GM13977 (cell line): ENCODE results near the gene NUP133.

Source experiments
- DNase-seq: peaks from one replicate; pipeline ENCODE4 v3.0.0; 2012; ENCODE audit warnings: low spot score
- in situ Hi-C: fragments of 300-500 bp; cut with MboI; formaldehyde crosslinking; loops from one replicate; pipeline ENCODE4 v1.12.0; 2022; ENCODE audit warnings: low sequenced_read_pairs, low pct_unique_long_range_greater_than_20kb, mixed read lengths, inconsistent platforms; ENCODE audit not compliant: unreplicated experiment
- TF ChIP-seq, protein P1 (sequence below): IDR thresholded peaks from 2 replicates; pipeline ENCODE4 v1.5.1; 2012; ENCODE audit warnings: mild to moderate bottlenecking, control low read depth; ENCODE audit not compliant: insufficient read depth; ENCODE audit errors: extremely low read depth, missing control alignments

NUP133 gene

DNA sequence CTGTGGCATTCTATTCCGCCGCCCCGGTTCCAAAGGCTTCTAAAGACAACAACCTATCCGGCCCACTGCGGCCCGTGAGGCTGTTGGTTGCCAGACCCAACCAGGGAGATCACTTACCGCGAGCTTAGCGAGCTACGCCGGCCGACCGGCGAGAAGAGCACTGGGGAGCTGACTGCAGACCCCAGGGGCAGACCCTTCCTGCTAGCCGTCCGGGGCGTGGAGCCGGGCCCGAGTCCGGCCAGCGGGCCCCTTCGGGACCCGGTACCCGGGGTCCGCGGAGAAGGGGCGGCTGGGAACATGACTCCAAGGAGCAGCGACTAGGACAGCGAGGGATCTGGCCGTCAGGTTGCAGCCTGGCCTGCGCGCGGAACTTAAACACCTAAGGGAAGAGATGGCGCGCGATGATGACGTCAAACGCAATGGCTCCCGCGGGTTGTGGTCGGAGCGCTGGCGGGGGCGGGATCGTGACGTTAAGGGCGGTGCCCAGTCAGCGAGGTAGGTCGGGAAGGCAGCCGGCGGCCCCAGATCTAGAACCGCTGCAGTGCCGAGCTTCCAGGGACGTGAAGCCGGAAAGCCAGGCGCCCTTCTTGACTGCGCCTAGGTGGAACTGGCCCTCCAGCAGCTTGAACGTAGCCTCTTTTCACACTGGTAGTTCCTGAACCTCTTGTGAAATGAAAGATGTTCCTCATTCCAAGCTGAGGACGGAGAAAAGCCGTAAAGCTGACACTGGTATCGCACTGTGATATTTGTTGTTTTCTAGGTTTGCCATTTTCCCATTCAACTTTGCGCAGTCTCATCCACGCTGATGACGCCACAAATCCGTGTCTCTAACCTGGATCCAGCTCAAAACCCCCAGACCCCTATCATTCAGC lies at the start of gene NUP133:
Gene NUP133, minus strand, starts transcription at position 391 of the 872 bp plus-strand sequence. Its CDS starts 92 bp downstream, at position 299.
- in situ Hi-C loops = loop anchor here (10.0 kb wide), 1 partner anchor 253 kb away; no protein-coding TSS in a partner anchor
- TF ChIP-seq, protein P1, sequence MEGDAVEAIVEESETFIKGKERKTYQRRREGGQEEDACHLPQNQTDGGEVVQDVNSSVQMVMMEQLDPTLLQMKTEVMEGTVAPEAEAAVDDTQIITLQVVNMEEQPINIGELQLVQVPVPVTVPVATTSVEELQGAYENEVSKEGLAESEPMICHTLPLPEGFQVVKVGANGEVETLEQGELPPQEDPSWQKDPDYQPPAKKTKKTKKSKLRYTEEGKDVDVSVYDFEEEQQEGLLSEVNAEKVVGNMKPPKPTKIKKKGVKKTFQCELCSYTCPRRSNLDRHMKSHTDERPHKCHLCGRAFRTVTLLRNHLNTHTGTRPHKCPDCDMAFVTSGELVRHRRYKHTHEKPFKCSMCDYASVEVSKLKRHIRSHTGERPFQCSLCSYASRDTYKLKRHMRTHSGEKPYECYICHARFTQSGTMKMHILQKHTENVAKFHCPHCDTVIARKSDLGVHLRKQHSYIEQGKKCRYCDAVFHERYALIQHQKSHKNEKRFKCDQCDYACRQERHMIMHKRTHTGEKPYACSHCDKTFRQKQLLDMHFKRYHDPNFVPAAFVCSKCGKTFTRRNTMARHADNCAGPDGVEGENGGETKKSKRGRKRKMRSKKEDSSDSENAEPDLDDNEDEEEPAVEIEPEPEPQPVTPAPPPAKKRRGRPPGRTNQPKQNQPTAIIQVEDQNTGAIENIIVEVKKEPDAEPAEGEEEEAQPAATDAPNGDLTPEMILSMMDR = no peak
- peak; percentile 92 for DNase-seq

DNA sequence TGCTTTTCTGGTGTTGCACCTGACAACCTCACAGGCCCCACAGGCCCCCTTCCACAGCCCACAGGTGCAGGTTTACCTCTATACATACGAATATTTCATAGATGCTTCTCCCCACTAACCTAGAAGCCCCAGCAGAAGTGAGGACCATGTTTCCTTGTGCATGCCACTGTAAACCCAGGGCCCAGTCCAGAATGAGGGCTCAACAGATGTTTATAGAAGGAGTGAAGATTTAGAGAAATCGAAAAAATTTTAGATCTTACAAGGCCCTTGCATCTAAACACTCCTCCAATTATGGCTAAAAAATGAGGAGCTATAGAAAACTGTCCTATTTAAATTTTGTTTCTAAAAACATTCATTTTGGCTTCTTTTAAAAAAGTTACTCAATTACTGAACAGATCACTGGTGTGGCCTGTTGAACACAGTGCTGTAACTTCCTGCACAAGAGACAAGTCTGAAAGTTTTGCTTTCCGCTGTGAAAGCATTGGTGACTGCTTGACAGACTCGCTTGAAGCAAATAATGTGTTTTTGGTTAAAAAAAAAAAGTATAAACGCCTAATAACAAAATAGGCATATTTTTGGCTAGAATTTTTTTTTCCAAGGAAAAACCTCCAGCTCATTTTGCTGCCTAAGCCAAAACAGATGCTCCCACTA lies 49.2 kb upstream of the NUP133 start:
- in situ Hi-C loops = no loop called here
- TF ChIP-seq, protein P1 = no peak
- peak; percentile 69 for DNase-seq

DNA sequence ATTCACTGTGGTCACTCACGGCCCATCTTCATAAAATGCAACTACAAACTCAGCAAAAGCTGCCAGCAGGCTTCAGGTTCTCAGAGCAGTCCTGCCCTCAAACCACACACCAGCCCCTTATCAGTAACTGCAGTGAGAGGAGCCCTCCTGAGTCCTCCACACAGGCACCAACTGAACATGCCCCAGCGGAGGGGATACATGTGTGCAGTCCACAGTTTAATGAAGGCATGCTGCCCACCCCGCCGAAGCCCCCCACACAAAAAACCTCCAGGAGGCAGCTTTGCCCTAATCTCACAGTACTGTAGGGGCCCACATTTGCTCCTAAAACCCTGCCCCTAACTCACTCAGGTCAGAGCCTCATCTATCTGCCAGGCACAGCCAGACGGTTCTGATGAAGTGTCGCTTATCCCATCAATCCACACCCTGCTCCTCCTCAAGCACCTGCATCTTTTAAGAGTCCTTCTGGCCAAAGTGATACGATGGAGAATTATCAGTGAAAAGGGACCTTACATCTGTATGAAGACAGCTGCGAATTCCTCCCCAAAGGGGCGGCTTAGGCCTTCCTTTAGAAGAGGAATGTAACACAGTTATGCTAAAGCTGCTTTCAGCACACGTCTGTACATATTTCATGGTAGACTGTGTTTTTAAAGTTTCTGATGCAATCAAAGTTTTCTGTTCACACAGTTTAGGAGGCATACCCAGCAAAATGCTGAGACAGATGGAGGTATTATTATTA lies 46.9 kb upstream of the NUP133 start:
- TF ChIP-seq, protein P1 = no peak
- DNase-seq = no peak
- in situ Hi-C loops = no loop called here

DNA sequence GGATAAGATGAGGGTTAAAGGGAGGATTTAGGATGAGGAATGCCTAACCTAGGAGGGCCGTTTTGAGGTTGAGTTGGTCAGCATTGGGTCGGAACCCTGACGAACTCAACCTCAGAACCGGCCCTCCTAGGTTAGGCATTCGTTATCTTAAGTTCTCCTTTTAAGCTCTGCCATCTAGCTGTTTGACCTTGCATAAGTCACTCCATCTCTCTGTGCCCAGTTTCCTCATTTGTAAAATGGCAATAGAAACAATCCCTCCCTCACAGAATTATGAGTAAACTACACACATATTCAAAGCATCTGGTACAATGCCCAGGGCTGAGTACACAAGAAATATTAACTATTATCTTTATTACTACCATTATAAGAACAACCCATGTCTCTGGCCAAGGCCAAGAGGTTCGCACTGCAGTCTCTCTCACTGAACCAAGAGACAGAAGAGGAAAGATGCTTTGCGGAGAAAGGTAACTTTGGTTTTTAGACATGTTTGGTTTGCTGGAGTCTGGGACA lies 45.5 kb upstream of the NUP133 start:
- in situ Hi-C loops = no loop called here
- DNase-seq = no peak
- TF ChIP-seq, protein P1 = no peak

DNA sequence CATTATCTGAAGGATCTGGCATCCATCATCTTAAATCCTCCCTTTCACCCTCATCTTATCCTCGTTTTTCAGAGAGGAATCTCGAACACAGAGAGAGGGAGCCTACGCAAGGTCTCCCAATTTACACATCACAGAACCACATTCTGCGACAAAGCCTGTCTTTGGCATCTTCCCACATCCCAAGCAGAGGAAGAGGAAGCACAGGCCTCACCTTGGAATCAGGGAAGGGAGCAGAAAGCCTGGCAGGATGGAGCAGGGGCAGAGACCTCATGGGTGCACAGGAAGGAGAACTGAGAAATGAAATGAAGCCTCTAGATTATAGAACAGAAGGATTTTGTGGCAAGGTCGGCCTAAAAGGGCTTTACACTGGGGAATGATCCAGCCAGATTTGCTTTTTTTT lies 44.6 kb upstream of the NUP133 start:
- DNase-seq = no peak
- TF ChIP-seq, protein P1 = no peak
- in situ Hi-C loops = no loop called here

DNA sequence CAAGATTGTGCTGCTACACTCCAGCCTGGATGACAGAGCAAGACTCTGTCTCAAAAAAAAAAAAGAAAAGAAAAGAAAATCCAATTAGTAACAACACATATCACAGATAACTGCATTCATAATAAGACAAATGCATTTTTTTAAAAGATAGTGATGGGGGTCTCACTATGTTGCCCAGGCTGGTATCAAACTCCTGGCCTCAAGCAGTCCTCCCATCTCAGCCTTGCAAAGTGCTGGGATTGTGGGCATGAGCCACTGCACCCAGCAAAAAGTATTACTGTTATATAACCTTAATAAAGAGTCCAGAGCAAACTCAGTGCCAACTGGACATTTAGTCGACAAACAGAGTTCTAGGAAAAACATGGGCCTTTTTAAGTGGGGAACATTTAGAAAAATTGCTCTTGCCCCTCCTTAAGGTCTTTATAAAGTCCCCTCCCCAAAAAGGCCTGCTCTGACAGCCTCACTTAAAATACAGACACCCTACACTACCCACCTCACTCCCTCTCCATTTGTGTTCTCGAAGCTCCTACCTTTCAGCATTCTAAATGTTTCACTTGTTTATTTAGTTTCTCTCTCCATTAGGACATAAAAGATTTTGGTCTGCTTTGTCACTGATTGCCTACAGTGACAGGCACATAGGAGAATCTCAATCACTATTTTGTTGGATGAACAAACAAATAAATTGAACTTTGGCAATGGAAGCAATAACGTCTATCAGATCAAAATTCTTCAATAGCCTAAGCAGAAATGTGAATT lies 42.8 kb upstream of the NUP133 start:
- in situ Hi-C loops = no loop called here
- DNase-seq = no peak
- TF ChIP-seq, protein P1 = no peak
